ENCODE data around the gene SLC37A3. TPM values are rescaled to one million over a fixed set of nuclear protein-coding genes. Genes with fewer than 3 reads are reported as not detected.

Gene SLC37A3
- total and polyA plus RNA-seq, 9 donors = 25.2 to 41.2 (median 33.8) TPM

DNA sequence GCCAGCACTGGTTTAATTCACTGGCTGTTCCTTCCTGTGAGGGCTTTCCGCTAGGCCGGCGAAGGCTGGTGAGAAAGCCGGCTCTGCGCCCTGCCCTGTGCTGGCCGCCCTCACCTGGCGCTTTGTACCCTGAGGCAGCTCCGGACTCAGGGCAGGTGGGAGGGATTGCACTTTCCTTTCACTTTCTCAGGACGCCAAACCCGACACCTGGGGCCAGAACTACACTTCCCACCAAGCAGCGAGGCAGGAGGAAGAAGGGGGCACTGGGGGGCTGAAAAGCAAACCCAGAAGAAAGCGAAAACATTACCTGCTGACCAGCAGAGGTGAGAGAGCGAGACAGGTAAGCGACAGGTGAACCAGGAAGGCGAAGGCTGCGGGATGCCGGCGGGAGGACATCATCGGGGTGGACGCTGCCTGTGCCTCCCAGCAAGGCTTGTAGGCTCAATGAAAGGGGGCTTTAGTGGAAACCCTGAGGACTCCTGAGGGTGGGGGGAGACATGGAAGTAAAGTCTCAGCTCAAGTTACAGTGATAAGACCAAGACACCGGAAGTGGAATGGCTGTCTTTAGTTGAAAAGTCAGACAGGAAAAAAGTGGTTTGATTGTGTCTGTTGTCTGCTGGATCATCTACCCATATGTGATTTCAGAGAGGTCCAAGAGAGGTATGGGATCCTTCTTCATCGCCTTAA is 5.7 kb upstream of the SLC37A3 start, which contains the start of gene RAB19:
Gene RAB19 (plus strand): TSS at position 181 of the 687 bp plus-strand sequence. CDS start 3,589 bp downstream, outside the sequence.
- WGBS (ENCODE audit: insufficient coverage) = 15% methylated on average over 16 of the region's 22 CpGs
- H3K9me3 ChIP-seq (replicated peaks; ENCODE audit: control insufficient read depth, low read depth, low read length) = no peaks in the 10 kb centered on the region
- no peak within 1 kb of the TSS for H3K27ac ChIP-seq (ENCODE audit: low read length)
- peak within 1 kb of the TSS; percentile 21 for H3K4me3 ChIP-seq (ENCODE audit: low read length)
- DNase-seq = no peak
- H3K27me3 ChIP-seq (ENCODE audit: control insufficient read depth, insufficient read depth, low read length) = peaks cover 18% of the 10 kb centered on the region
- H3K36me3 ChIP-seq (ENCODE audit: control insufficient read depth, insufficient read depth, low read length) = no peaks in the 10 kb centered on the region
- peaks cover 4% of the 10 kb centered on the region for H3K4me1 ChIP-seq (ENCODE audit: control insufficient read depth, insufficient read depth, low read length)

- no peaks in the 10 kb centered on the region for H3K36me3 ChIP-seq (ENCODE audit: control insufficient read depth, insufficient read depth, low read length)
- peaks cover 8% of the 10 kb centered on the region for H3K4me1 ChIP-seq (ENCODE audit: control insufficient read depth, insufficient read depth, low read length)
- H3K27me3 ChIP-seq (ENCODE audit: control insufficient read depth, insufficient read depth, low read length) = peaks cover 22% of the 10 kb centered on the region
- WGBS (ENCODE audit: insufficient coverage) = no CpG with 5 or more reads among the region's 2 CpGs
- H3K9me3 ChIP-seq (replicated peaks; ENCODE audit: control insufficient read depth, low read depth, low read length) = no peaks in the 10 kb centered on the region
- no peak overlapping the region for H3K4me3 ChIP-seq (ENCODE audit: low read length)
- DNase-seq = no peak
- H3K27ac ChIP-seq (ENCODE audit: low read length) = no peak overlapping the region
Measured at GRCh38 chr7:140402178-140402835, 4.0 kb upstream of the SLC37A3 start.

- no CpG with 5 or more reads among the region's 3 CpGs for WGBS (ENCODE audit: insufficient coverage)
- Histone ChIP-seq H3K4me1 (ENCODE audit: control insufficient read depth, insufficient read depth, low read length) (peaks cover 8% of the 10 kb centered on the region), H3K9me3 (replicated peaks; ENCODE audit: control insufficient read depth, low read depth, low read length) (no peaks in the 10 kb centered on the region)
Measured at GRCh38 chr7:140400381-140400780, 2.1 kb upstream of the SLC37A3 start.

GRCh38 chr7:140398821-140399220 is 491 bp upstream of the SLC37A3 start:
- DNase-seq = no peak
- no peaks in the 10 kb centered on the region for H3K9me3 ChIP-seq (replicated peaks; ENCODE audit: control insufficient read depth, low read depth, low read length)
- H3K4me3 ChIP-seq (ENCODE audit: low read length) = peak overlapping the region; percentile 90
- WGBS (ENCODE audit: insufficient coverage) = 50% methylated on average over 1 of the region's 10 CpGs
- peaks cover 5% of the 10 kb centered on the region for H3K4me1 ChIP-seq (ENCODE audit: control insufficient read depth, insufficient read depth, low read length)
- peaks cover 18% of the 10 kb centered on the region for H3K27me3 ChIP-seq (ENCODE audit: control insufficient read depth, insufficient read depth, low read length)
- H3K36me3 ChIP-seq (ENCODE audit: control insufficient read depth, insufficient read depth, low read length) = no peaks in the 10 kb centered on the region
- no peak overlapping the region for H3K27ac ChIP-seq (ENCODE audit: low read length)

More at GRCh38 chr7:140400381-140400780, 2.1 kb upstream of the SLC37A3 start:
- Histone ChIP-seq H3K4me3 (ENCODE audit: low read length) (no peak overlapping the region), H3K27me3 (ENCODE audit: control insufficient read depth, insufficient read depth, low read length) (peaks cover 22% of the 10 kb centered on the region), H3K36me3 (ENCODE audit: control insufficient read depth, insufficient read depth, low read length) (no peaks in the 10 kb centered on the region), H3K27ac (ENCODE audit: low read length) (no peak overlapping the region)
- no peak for DNase-seq

GRCh38 chr7:140393756-140394306 is 4.5 kb downstream of the SLC37A3 start:
- Histone ChIP-seq H3K9me3 (replicated peaks; ENCODE audit: control insufficient read depth, low read depth, low read length) (no peaks in the 10 kb centered on the region), H3K27me3 (ENCODE audit: control insufficient read depth, insufficient read depth, low read length) (peaks cover 2% of the 10 kb centered on the region), H3K27ac (ENCODE audit: low read length) (no peak overlapping the region), H3K4me3 (ENCODE audit: low read length) (no peak overlapping the region), H3K36me3 (ENCODE audit: control insufficient read depth, insufficient read depth, low read length) (no peaks in the 10 kb centered on the region), H3K4me1 (ENCODE audit: control insufficient read depth, insufficient read depth, low read length) (peaks cover 5% of the 10 kb centered on the region)
- whole genome bisulfite sequencing (ENCODE audit: insufficient coverage) = 100% methylated on average over 9 of the region's 12 CpGs
- no peak for DNase-seq

DNA sequence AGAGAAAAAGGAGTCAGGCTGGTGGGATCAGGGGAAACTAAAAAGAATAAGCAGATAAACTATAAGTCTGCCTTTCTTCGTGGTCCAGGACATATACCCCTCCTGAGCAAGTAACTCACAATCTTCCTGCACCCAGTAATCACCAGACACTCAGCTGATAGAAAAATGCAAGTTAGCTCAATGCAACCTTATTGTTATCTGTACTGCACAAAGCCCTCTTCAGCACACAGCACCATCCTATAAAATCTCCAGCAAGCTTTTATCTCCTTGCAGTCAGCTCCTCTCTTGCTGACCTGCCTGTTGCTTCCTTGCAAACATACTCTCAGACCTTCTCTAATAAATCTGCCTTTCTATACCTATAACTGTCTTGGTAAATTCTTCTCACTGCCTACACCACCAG is 6.7 kb downstream of the SLC37A3 start:
- H3K27ac ChIP-seq (ENCODE audit: low read length) = no peak overlapping the region
- no peaks in the 10 kb centered on the region for H3K27me3 ChIP-seq (ENCODE audit: control insufficient read depth, insufficient read depth, low read length)
- DNase-seq = no peak
- H3K36me3 ChIP-seq (ENCODE audit: control insufficient read depth, insufficient read depth, low read length) = no peaks in the 10 kb centered on the region
- WGBS (ENCODE audit: insufficient coverage) = 73% methylated on average over 1 of the region's 1 CpG
- no peaks in the 10 kb centered on the region for H3K4me1 ChIP-seq (ENCODE audit: control insufficient read depth, insufficient read depth, low read length)
- no peaks in the 10 kb centered on the region for H3K9me3 ChIP-seq (replicated peaks; ENCODE audit: control insufficient read depth, low read depth, low read length)
- no peak overlapping the region for H3K4me3 ChIP-seq (ENCODE audit: low read length)

GRCh38 chr7:140390466-140391190 is 7.7 kb downstream of the SLC37A3 start:
- no peaks in the 10 kb centered on the region for H3K4me1 ChIP-seq (ENCODE audit: control insufficient read depth, insufficient read depth, low read length)
- WGBS (ENCODE audit: insufficient coverage) = 84% methylated on average over 8 of the region's 8 CpGs
- peak; percentile 41 for DNase-seq
- no peaks in the 10 kb centered on the region for H3K27me3 ChIP-seq (ENCODE audit: control insufficient read depth, insufficient read depth, low read length)
- H3K27ac ChIP-seq (ENCODE audit: low read length) = no peak overlapping the region
- no peak overlapping the region for H3K4me3 ChIP-seq (ENCODE audit: low read length)
- no peaks in the 10 kb centered on the region for H3K9me3 ChIP-seq (replicated peaks; ENCODE audit: control insufficient read depth, low read depth, low read length)
- H3K36me3 ChIP-seq (ENCODE audit: control insufficient read depth, insufficient read depth, low read length) = no peaks in the 10 kb centered on the region

GRCh38 chr7:140390034-140390433 is 8.3 kb downstream of the SLC37A3 start:
- no peak overlapping the region for H3K27ac ChIP-seq (ENCODE audit: low read length)
- H3K36me3 ChIP-seq (ENCODE audit: control insufficient read depth, insufficient read depth, low read length) = no peaks in the 10 kb centered on the region
- H3K27me3 ChIP-seq (ENCODE audit: control insufficient read depth, insufficient read depth, low read length) = no peaks in the 10 kb centered on the region
- H3K4me3 ChIP-seq (ENCODE audit: low read length) = no peak overlapping the region
- no peaks in the 10 kb centered on the region for H3K9me3 ChIP-seq (replicated peaks; ENCODE audit: control insufficient read depth, low read depth, low read length)
- WGBS (ENCODE audit: insufficient coverage) = 79% methylated on average over 3 of the region's 4 CpGs
- no peaks in the 10 kb centered on the region for H3K4me1 ChIP-seq (ENCODE audit: control insufficient read depth, insufficient read depth, low read length)
- no peak for DNase-seq

DNA sequence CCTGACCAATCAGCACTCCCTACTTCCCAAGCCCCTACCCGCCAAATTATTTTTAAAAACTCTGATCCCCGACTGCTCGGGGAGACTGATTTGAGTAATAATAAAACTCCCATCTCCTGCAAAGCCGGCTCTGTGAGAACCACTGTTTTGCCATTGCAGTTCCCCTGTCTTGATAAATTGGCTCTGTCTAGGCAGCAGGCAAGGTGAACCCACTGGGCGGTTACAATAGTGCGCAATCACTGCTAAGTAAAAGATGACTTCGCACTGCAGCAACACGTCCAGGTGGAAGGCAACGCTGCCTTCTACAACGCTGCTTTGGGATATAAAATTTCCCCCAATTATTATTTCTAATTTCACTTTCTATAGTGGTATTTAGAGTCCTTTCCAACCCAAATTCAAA is 8.9 kb downstream of the SLC37A3 start:
- Histone ChIP-seq H3K4me1 (ENCODE audit: control insufficient read depth, insufficient read depth, low read length) (no peaks in the 10 kb centered on the region), H3K36me3 (ENCODE audit: control insufficient read depth, insufficient read depth, low read length) (no peaks in the 10 kb centered on the region), H3K27ac (ENCODE audit: low read length) (no peak overlapping the region), H3K9me3 (replicated peaks; ENCODE audit: control insufficient read depth, low read depth, low read length) (no peaks in the 10 kb centered on the region), H3K4me3 (ENCODE audit: low read length) (no peak overlapping the region), H3K27me3 (ENCODE audit: control insufficient read depth, insufficient read depth, low read length) (no peaks in the 10 kb centered on the region)
- DNase-seq = no peak
- 88% methylated on average over 4 of the region's 10 CpGs for WGBS (ENCODE audit: insufficient coverage)

Measured in muscle of leg (tissue), 11 donors.